ENCODE results near the gene TRIM39.
"Not testable (repeated sequence)": the region's sequence is repeated elsewhere in the genome, so short reads cannot be mapped to it uniquely, and the experiment has no call there.

TRIM39 gene

GRCh38 chr6:30326526-30327231, at the start of gene TRIM39:
TSS of gene TRIM39 (plus strand) at chr6:30326927. CDS start at chr6:30329318, 2,391 bp downstream.
- DNase-seq = peak; percentile 93

GRCh38 chr6:30280988-30281387, 45.7 kb upstream of the TRIM39 start:
- not testable (repeated sequence) for DNase-seq

GRCh38 chr6:30282522-30282921, 44.2 kb upstream of the TRIM39 start:
- DNase-seq = no peak

- DNase-seq = no peak
Observed at GRCh38 chr6:30283761-30284160, 43.0 kb upstream of the TRIM39 start.

- DNase-seq = no peak
Observed at GRCh38 chr6:30287139-30287538, 39.6 kb upstream of the TRIM39 start.

- no peak for DNase-seq
Observed at GRCh38 chr6:30295837-30296236, 30.9 kb upstream of the TRIM39 start.

- DNase-seq = no peak
Observed at GRCh38 chr6:30304002-30304401, 22.7 kb upstream of the TRIM39 start.

- no peak for DNase-seq
Observed at GRCh38 chr6:30311101-30311500, 15.6 kb upstream of the TRIM39 start.

- no peak for DNase-seq
Observed at GRCh38 chr6:30311671-30312070, 15.1 kb upstream of the TRIM39 start.

GRCh38 chr6:30312266-30312665, 14.5 kb upstream of the TRIM39 start:
- no peak for DNase-seq

- no peak for DNase-seq
Observed at GRCh38 chr6:30312676-30313321, 13.9 kb upstream of the TRIM39 start.

- DNase-seq = no peak
Observed at GRCh38 chr6:30315156-30315555, 11.6 kb upstream of the TRIM39 start.

- no peak for DNase-seq
Observed at GRCh38 chr6:30317913-30318589, 8.7 kb upstream of the TRIM39 start.

GRCh38 chr6:30319146-30319835, 7.4 kb upstream of the TRIM39 start:
- no peak for DNase-seq

GRCh38 chr6:30321692-30322388, 4.9 kb upstream of the TRIM39 start:
- DNase-seq = no peak

- no peak for DNase-seq
Observed at GRCh38 chr6:30322527-30323501, 3.9 kb upstream of the TRIM39 start.

- DNase-seq = no peak
Observed at GRCh38 chr6:30323806-30324205, 2.9 kb upstream of the TRIM39 start.

GRCh38 chr6:30325150-30325872, 1.4 kb upstream of the TRIM39 start:
- DNase-seq = no peak

GRCh38 chr6:30325873-30326525, 728 bp upstream of the TRIM39 start:
- peak; percentile 92 for DNase-seq

GRCh38 chr6:30327232-30327746, 562 bp downstream of the TRIM39 start:
- peak; percentile 34 for DNase-seq
